Endothelial cell of umbilical vein (primary cell): Measurements from ENCODE around the gene EXD2. TPM values are rescaled to one million over a fixed set of nuclear protein-coding genes. Genes with fewer than 3 reads are reported as not detected.

Experiments used
- BruUV-seq: library from RNA; stranded (reverse); fragments of 400-500 nt; replicated peaks from 2 replicates; lab custom pipeline; 2021; lab: Mats Ljungman, UMichigan
- CTCF ChIA-PET: fragments of 300-600, 350-600 bp; sonication (Branson Sonifier 250); formaldehyde crosslinking; loops from one replicate; lab custom pipeline; 2021; ENCODE audit warnings: antibody characterized with exemption, inconsistent platforms; lab: Charles Lee
- POLR2A ChIA-PET: fragments of 300-600, 350-600 bp; sonication (Branson Sonifier 250); formaldehyde crosslinking; loops from one replicate; lab custom pipeline; 2021; ENCODE audit warnings: antibody characterized with exemption, inconsistent platforms; lab: Charles Lee
- DNase-seq: peaks from one replicate; pipeline ENCODE4 v3.0.0-alpha.2; 2011; ENCODE audit warnings: low read depth, low spot score
- FAIRE-seq: peaks from 2 replicates; lab custom pipeline; 2011; peaks lifted over from hg19 to GRCh38; lab: Jason Lieb, UNC
- H2AFZ ChIP-seq: 2 replicates; pipeline ENCODE4 v1.6.0; 2012; ENCODE audit warnings: low read depth, low read length, control low read depth, inconsistent platforms
- H3K27ac ChIP-seq: 2 replicates; pipeline ENCODE4 v1.5.1; 2011; ENCODE audit warnings: low read depth, mild to moderate bottlenecking, control low read depth, low read length, moderate library complexity; ENCODE audit not compliant: insufficient read depth
- H3K27me3 ChIP-seq, 2 experiments: 2 replicates each; pipeline versions ENCODE4 v1.6.0 to v1.6.1; 2011; ENCODE audit warnings: low read length in 2 of 2, mixed read lengths in 1 of 2; ENCODE audit not compliant: control insufficient read depth in 2 of 2, insufficient read depth in 2 of 2
- H3K36me3 ChIP-seq, 2 experiments: 2 replicates in 1 of 2; 3 replicates in 1 of 2; pipeline ENCODE4 v1.5.1; 2011; ENCODE audit warnings: low read length in 2 of 2, mild to moderate bottlenecking in 1 of 2, moderate library complexity in 1 of 2; ENCODE audit not compliant: control insufficient read depth in 2 of 2, insufficient read depth in 2 of 2; ENCODE audit errors: extremely low read depth in 1 of 2
- H3K4me1 ChIP-seq: 3 replicates; pipeline ENCODE4 v1.5.1; 2011; ENCODE audit warnings: mild to moderate bottlenecking, low read length; ENCODE audit not compliant: control insufficient read depth, insufficient read depth; ENCODE audit errors: extremely low read depth
- H3K4me2 ChIP-seq: 2 replicates; pipeline ENCODE4 v1.6.1; 2011; ENCODE audit warnings: low read length, control low read depth, mixed read lengths; ENCODE audit not compliant: insufficient read depth
- H3K4me3 ChIP-seq, 3 experiments: fragments of 200-600 bp in 1 of 3; sonication (generic), shearing (Covaris generic) in 1 of 3; replicated peaks in 1 of 3; 2 replicates each; pipeline ENCODE4 v1.5.1; 2011 to 2016; ENCODE audit warnings: control low read depth in 3 of 3, low read length in 3 of 3, mild to moderate bottlenecking in 2 of 3, inconsistent platforms in 1 of 3, low read depth in 1 of 3, moderate library complexity in 1 of 3; ENCODE audit not compliant: insufficient read depth in 1 of 3
- H3K79me2 ChIP-seq: 2 replicates; pipeline ENCODE4 v1.6.0; 2012; ENCODE audit warnings: low read length, inconsistent platforms; ENCODE audit not compliant: control insufficient read depth, insufficient read depth
- H3K9ac ChIP-seq: replicated peaks from 2 replicates; pipeline ENCODE3; 2011; ENCODE audit warnings: low read length, control low read depth; ENCODE audit not compliant: insufficient read depth; ENCODE audit errors: extremely low read depth
- H3K9me1 ChIP-seq: replicated peaks from 3 replicates; pipeline ENCODE4 v1.6.0; 2011; ENCODE audit warnings: mild to moderate bottlenecking, low read length; ENCODE audit not compliant: control insufficient read depth, insufficient read depth; ENCODE audit errors: extremely low read depth
- H3K9me3 ChIP-seq: replicated peaks from 2 replicates; pipeline ENCODE4 v1.5.1; 2012; ENCODE audit warnings: low read length, inconsistent platforms; ENCODE audit not compliant: control insufficient read depth, insufficient read depth
- H4K20me1 ChIP-seq: replicated peaks from 2 replicates; pipeline ENCODE3; 2011; ENCODE audit warnings: mild to moderate bottlenecking, low read length; ENCODE audit not compliant: control insufficient read depth, insufficient read depth; ENCODE audit errors: extremely low read depth
- CTCF ChIP-seq, 2 donors: IDR thresholded peaks; 1 replicate in 1 of 2; 2 replicates in 1 of 2; pipeline ENCODE4 v1.5.1; 2011; ENCODE audit warnings: low read length in 2 of 2, mild to moderate bottlenecking in 2 of 2, moderate library complexity in 2 of 2, control low read depth in 1 of 2, inconsistent platforms in 1 of 2, low read depth in 1 of 2; ENCODE audit not compliant: insufficient read depth in 1 of 2; ENCODE audit errors: extremely low read depth in 1 of 2
- JUN ChIP-seq: IDR thresholded peaks from 2 replicates; pipeline ENCODE4 v1.6.1; 2011; ENCODE audit warnings: borderline replicate concordance, low read depth; ENCODE audit not compliant: insufficient read length, insufficient read depth
- POLR2AphosphoS5 ChIP-seq: IDR thresholded peaks from 2 replicates; pipeline ENCODE4 v1.6.1; 2012; ENCODE audit warnings: low read depth, mild to moderate bottlenecking, control low read depth, low read length, moderate library complexity; ENCODE audit not compliant: insufficient read depth
- dilution Hi-C: fragments of 300-500 bp; cut with MboI; formaldehyde crosslinking; loops from one replicate; pipeline ENCODE4 v1.15.0; 2019; ENCODE audit warnings: low sequenced_read_pairs; ENCODE audit not compliant: extremely low pct_ligation_motif_present
- intact Hi-C: fragments of 100-400 bp; cut with micrococcal nuclease; formaldehyde crosslinking; loops from one replicate; pipeline ENCODE4 v1.10.0; 2022
- polyA plus RNA-seq, 4 experiments: library from polyadenylated mRNA; depleted of rRNA in 3 of 4; stranded (reverse) in 3 of 4; unstranded in 1 of 4; fragments of >200 nt; gene quantifications; 2 replicates each; pipeline versions ENCODE4 v1.2.1 to v1.2.3, GENCODE V29; 2011 to 2012; ENCODE audit warnings: missing spikeins in 1 of 4
- total RNA-seq: library from RNA; stranded (reverse); gene quantifications from 2 replicates; pipeline ENCODE4 v1.2.3, GENCODE V29; 2021

EXD2 gene
- total and polyA plus RNA-seq, 2 donors (not counting 3 experiments of a cell fraction or from before 2014, with no cell fraction given), result 11.6 to 22.6 TPM

GRCh38 chr14:69241577-69241976 lies 50.3 kb downstream of the EXD2 start:
- H3K9me3 ChIP-seq, result no peaks in the 10 kb centered on the region
- H3K27me3 ChIP-seq, result no peaks in the 10 kb centered on the region
- H3K79me2 ChIP-seq, result no peaks in the 10 kb centered on the region
- intact Hi-C loops, result loop anchor here (5.0 kb wide), 3 partner anchors 46 to 236 kb away; partner anchors contain the start of genes ERH and SLC39A9
- no peaks in the 10 kb centered on the region for H3K9me1 ChIP-seq
- no peaks in the 10 kb centered on the region for H3K4me1 ChIP-seq
- H4K20me1 ChIP-seq, result peaks cover 2% of the 10 kb centered on the region
- H3K36me3 ChIP-seq, result peaks cover 0 to 12% of the 10 kb centered on the region in 2 experiments
- dilution Hi-C loops, result no loop called here
- no peak overlapping the region for H3K4me3 ChIP-seq
- H2AFZ ChIP-seq, result no peak overlapping the region
- DNase-seq (no peak), FAIRE-seq (no peak)
- no peak for TF ChIP-seq JUN
- POLR2A ChIA-PET, result no interaction called here
- H3K27ac ChIP-seq, result no peak overlapping the region
- CTCF ChIA-PET, result interaction anchor here (0.6 to 4.7 kb wide), 11 partner anchors 15 to 294 kb away, joined by 3 to 78 read pairs (median 6); no protein-coding TSS in a partner anchor
- H3K4me2 ChIP-seq, result no peak overlapping the region
- TSS peak; percentile 44 for BruUV-seq
- no peak overlapping the region for H3K9ac ChIP-seq

- TF ChIP-seq CTCF (IDR thresholded peaks at IDR 0.05; ENCODE audit: extremely low read depth in 1 of 2, insufficient read depth in 1 of 2, low read depth in 1 of 2, low read length in 2 of 2) (peak; percentile 59 to 60), POLR2AphosphoS5 (no peak)
- BruUV-seq, result no TSS peak
- no peaks in the 10 kb centered on the region for H3K9me1 ChIP-seq
- intact Hi-C loops, result loop anchor here (1.0 to 5.0 kb wide), 7 partner anchors 45 to 332 kb away; partner anchors contain the start of genes CCDC177, ERH and SLC39A9
- ChIA-PET CTCF (interaction anchor here (0.6 to 4.7 kb wide), 44 partner anchors 9 to 379 kb away, joined by 3 to 78 read pairs (median 4); partner anchors contain the start of gene CCDC177), POLR2A (no interaction called here)
- no peaks in the 10 kb centered on the region for H3K27me3 ChIP-seq
- no peaks in the 10 kb centered on the region for H3K9me3 ChIP-seq
- no peaks in the 10 kb centered on the region for H3K79me2 ChIP-seq
- FAIRE-seq (peak; percentile 83), DNase-seq (peak; percentile 71)
- dilution Hi-C loops, result no loop called here
- peaks cover 0 to 5% of the 10 kb centered on the region in 2 experiments for H3K36me3 ChIP-seq
- H3K4me3 ChIP-seq, result no peak overlapping the region
- no peaks in the 10 kb centered on the region for H3K4me1 ChIP-seq
- H3K9ac ChIP-seq, result no peak overlapping the region
- H2AFZ ChIP-seq, result no peak overlapping the region
- H4K20me1 ChIP-seq, result peaks cover 2% of the 10 kb centered on the region
- no peak overlapping the region for H3K4me2 ChIP-seq
- no peak overlapping the region for H3K27ac ChIP-seq
Measured at GRCh38 chr14:69242311-69243224, 51.3 kb downstream of the EXD2 start.
